Measurements from ENCODE around the gene CLDN14.

CLDN14 gene

DNA sequence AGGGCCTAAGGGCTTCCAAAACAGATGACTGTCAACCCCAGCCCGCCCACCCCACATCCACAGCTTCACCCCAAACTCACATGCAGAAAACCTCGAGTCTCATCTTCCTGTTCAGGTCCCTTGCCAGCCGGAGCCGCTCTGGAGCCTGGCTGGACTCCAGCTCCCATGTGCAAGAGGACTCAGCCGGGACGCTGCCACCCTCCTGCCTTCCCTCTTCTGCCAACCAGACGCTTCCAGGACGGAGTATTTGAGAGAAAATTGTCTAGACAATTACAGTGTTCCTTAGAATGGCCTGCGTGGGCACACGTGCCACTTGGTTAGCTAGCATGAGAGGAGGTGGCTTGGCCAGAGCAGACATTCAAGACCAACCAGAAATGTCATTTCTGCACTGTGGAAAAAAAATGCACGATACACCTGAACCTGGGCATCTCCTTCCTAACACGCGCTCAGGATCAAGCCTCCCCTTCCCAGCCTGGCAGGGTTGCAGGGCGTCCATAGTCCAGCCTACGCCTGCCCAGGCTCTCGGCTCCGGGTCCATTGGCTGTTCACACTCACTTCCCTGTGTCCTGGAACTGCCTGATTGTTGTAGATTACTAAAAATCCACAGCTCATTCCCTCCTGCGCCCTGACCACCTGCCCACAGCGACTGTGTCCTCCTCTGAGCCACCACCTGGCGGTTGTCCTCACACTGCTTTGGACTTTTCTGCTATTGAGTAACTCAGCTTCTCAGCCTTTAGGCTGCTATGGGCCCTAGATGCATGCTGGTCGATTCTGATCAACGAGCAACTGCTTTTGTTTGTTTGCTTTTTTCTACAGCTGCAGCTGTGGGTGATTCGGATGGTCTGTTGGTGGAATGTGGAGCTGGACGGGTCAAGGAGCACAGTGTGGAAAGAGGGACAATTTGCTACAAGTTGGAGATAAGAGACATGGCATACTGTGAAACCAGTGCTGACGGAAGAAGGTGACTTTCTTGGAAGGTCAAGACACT, at the start of gene CLDN14:
CLDN14 (minus strand) TSS at position 708 of the 988 bp plus-strand sequence. CDS start 18,427 bp downstream, outside the sequence.
- no peaks in the 10 kb centered on the region for H3K27me3 ChIP-seq (replicated peaks; ENCODE audit: control insufficient read depth, insufficient read depth, low read length)
- no peaks in the 10 kb centered on the region for H3K36me3 ChIP-seq (ENCODE audit: control insufficient read depth, insufficient read depth, low read length)
- no peak within 1 kb of the TSS for H3K4me3 ChIP-seq (replicated peaks; ENCODE audit: low read depth, low read length)
- DNase-seq (ENCODE audit: extremely low read depth, insufficient read length): no peak
- TF ChIP-seq, protein P1, sequence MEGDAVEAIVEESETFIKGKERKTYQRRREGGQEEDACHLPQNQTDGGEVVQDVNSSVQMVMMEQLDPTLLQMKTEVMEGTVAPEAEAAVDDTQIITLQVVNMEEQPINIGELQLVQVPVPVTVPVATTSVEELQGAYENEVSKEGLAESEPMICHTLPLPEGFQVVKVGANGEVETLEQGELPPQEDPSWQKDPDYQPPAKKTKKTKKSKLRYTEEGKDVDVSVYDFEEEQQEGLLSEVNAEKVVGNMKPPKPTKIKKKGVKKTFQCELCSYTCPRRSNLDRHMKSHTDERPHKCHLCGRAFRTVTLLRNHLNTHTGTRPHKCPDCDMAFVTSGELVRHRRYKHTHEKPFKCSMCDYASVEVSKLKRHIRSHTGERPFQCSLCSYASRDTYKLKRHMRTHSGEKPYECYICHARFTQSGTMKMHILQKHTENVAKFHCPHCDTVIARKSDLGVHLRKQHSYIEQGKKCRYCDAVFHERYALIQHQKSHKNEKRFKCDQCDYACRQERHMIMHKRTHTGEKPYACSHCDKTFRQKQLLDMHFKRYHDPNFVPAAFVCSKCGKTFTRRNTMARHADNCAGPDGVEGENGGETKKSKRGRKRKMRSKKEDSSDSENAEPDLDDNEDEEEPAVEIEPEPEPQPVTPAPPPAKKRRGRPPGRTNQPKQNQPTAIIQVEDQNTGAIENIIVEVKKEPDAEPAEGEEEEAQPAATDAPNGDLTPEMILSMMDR (IDR thresholded peaks at IDR 0.05; ENCODE audit: insufficient read depth, low read length, poor library complexity, severe bottlenecking): no peak

GRCh38 chr21:36528716-36529115, 48.8 kb upstream of the CLDN14 start:
- peaks cover 20% of the 10 kb centered on the region for H3K36me3 ChIP-seq (ENCODE audit: control insufficient read depth, insufficient read depth, low read length)
- H3K4me3 ChIP-seq (replicated peaks; ENCODE audit: low read depth, low read length): no peak overlapping the region
- H3K27me3 ChIP-seq (replicated peaks; ENCODE audit: control insufficient read depth, insufficient read depth, low read length): no peaks in the 10 kb centered on the region
- DNase-seq (ENCODE audit: extremely low read depth, insufficient read length): no peak
- TF ChIP-seq, protein P1 (IDR thresholded peaks at IDR 0.05; ENCODE audit: insufficient read depth, low read length, poor library complexity, severe bottlenecking): no peak

DNA sequence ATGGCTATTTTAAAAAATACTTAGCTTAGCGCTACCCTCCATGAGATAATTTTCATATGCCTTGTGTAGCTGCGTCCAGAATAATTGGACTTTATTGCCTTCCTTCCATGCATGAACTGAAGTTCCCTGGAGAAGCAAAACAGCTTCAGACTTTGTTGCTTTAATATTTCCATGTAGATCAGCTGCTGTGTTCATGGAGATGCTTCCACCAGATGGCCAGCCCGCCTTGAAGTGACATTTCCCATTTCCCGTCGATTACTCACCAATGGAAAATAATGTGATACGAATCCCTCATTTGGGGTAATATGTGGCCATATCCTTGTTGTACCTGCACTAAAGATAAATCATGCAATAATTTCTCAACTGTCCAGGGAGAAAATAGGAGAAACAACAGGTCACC, 47.4 kb upstream of the CLDN14 start:
- peaks cover 16% of the 10 kb centered on the region for H3K36me3 ChIP-seq (ENCODE audit: control insufficient read depth, insufficient read depth, low read length)
- TF ChIP-seq, protein P1 (IDR thresholded peaks at IDR 0.05; ENCODE audit: insufficient read depth, low read length, poor library complexity, severe bottlenecking): no peak
- H3K27me3 ChIP-seq (replicated peaks; ENCODE audit: control insufficient read depth, insufficient read depth, low read length): no peaks in the 10 kb centered on the region
- H3K4me3 ChIP-seq (replicated peaks; ENCODE audit: low read depth, low read length): no peak overlapping the region
- DNase-seq (ENCODE audit: extremely low read depth, insufficient read length): no peak

DNA sequence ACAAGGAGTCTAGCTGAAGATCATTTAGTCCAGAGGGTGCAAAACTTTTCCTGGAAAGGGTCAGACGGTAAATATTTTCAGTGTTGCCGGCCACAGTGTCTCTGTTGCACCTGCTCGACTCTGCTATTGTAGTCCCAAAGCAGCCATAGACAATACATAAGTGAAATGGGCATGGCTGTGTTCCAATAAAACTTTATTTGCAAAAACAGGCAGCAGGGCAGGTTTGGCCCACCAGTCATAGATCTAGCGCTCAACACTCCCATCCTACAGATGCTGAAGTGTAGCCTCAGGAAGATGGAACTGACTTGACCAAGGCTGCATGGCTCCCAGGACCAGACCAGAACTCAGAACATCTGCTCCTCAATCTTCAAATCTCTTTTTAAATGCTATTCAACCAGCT, 46.2 kb upstream of the CLDN14 start:
- no peak overlapping the region for H3K4me3 ChIP-seq (replicated peaks; ENCODE audit: low read depth, low read length)
- TF ChIP-seq, protein P1 (IDR thresholded peaks at IDR 0.05; ENCODE audit: insufficient read depth, low read length, poor library complexity, severe bottlenecking): no peak
- H3K36me3 ChIP-seq (ENCODE audit: control insufficient read depth, insufficient read depth, low read length): peaks cover 16% of the 10 kb centered on the region
- no peak for DNase-seq (ENCODE audit: extremely low read depth, insufficient read length)
- H3K27me3 ChIP-seq (replicated peaks; ENCODE audit: control insufficient read depth, insufficient read depth, low read length): no peaks in the 10 kb centered on the region

DNA sequence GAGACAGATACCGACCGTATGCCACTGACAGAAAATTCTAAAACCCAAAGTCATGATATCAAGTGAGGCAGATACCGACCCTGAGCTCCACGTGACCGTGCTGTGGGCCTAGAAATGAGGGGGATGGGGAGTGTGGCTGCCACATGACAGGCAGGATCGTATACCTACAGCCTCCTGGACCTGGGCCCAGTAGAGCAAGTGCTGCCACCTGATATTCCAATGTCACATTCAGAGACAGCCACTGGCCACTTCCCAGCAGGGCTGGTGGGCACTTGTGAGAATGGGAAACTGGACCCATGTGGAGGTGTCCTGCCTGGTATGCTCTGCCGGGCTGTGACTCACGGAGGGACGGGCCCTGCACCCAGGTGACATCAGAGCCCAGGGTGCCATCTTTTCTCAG, 44.6 kb upstream of the CLDN14 start:
- H3K4me3 ChIP-seq (replicated peaks; ENCODE audit: low read depth, low read length): no peak overlapping the region

More for the DNA sequence above, 44.6 kb upstream of the CLDN14 start:
- Histone ChIP-seq H3K36me3 (ENCODE audit: control insufficient read depth, insufficient read depth, low read length) (peaks cover 14% of the 10 kb centered on the region), H3K27me3 (replicated peaks; ENCODE audit: control insufficient read depth, insufficient read depth, low read length) (no peaks in the 10 kb centered on the region)
- DNase-seq (ENCODE audit: extremely low read depth, insufficient read length): no peak
- TF ChIP-seq, protein P1 (IDR thresholded peaks at IDR 0.05; ENCODE audit: insufficient read depth, low read length, poor library complexity, severe bottlenecking): no peak
